Measurements from ENCODE around the gene OPTC. TPM values are rescaled to one million over a fixed set of nuclear protein-coding genes. Genes with fewer than 3 reads are reported as not detected.

Gene OPTC
- total RNA-seq, 1 donor from 2014 or later, result not detected

Other genes starting within 250 kb of the OPTC start
- 22.6 TPM for gene BTG2, start 188.6 kb upstream of the OPTC start, total RNA-seq
- 4.5 TPM for gene FMOD, start 143.0 kb upstream of the OPTC start, total RNA-seq
- gene PRELP, start 18.3 kb upstream of the OPTC start, total RNA-seq, result 1.5 TPM
- gene ATP2B4, start 132.7 kb downstream of the OPTC start, total RNA-seq, result 28.3 TPM